ENCODE results near the gene TP53I13.

The TP53I13 gene

GRCh38 chr17:29617481-29618271 is 49.2 kb downstream of the TP53I13 start:
- peak; percentile 86 to 89 for DNase-seq

- no peak for DNase-seq
Measured at GRCh38 chr17:29618272-29619065, 50.0 kb downstream of the TP53I13 start.

- peak; percentile 41 to 60 for DNase-seq
Measured at GRCh38 chr17:29619251-29619650, 50.8 kb downstream of the TP53I13 start.

- DNase-seq: no peak
Measured at GRCh38 chr17:29620271-29620670, 51.8 kb downstream of the TP53I13 start.

GRCh38 chr17:29620779-29621500 is 52.4 kb downstream of the TP53I13 start:
- no peak for DNase-seq

- DNase-seq: no peak
Measured at GRCh38 chr17:29621751-29622194, 53.3 kb downstream of the TP53I13 start.
